WTC11 (cell line): Measurements from ENCODE around the gene PNPLA6. TPM values are rescaled to one million over a fixed set of nuclear protein-coding genes. Genes with fewer than 3 reads are reported as not detected.

Source experiments
- ATAC-seq: fragments of 200-7000 bp; cut with Tn5 transposase; 2 replicates; pipeline ENCODE4 v1.10.0; 2021; ENCODE audit warnings: mild to moderate bottlenecking, moderate library complexity
- CTCF ChIA-PET: fragments of 300-600 bp; sonication (Branson Sonifier 250); formaldehyde crosslinking; loops from one replicate; lab custom pipeline; 2021; ENCODE audit warnings: antibody characterized with exemption; lab: Charles Lee
- POLR2A ChIA-PET: fragments of 350-600 bp; sonication (Branson Sonifier 250); formaldehyde crosslinking; loops from one replicate; lab custom pipeline; 2021; ENCODE audit warnings: antibody characterized with exemption; lab: Charles Lee
- DNase-seq: peaks from one replicate; pipeline ENCODE4 v3.0.0; 2021; ENCODE audit warnings: low spot score
- H3K27ac Mint-ChIP-seq: 2 replicates; pipeline ENCODE4 v1.8.0; 2021; ENCODE audit warnings: mixed read lengths
- H3K27me3 Mint-ChIP-seq: 2 replicates; pipeline ENCODE4 v1.8.0; 2021; ENCODE audit warnings: low read depth, mild to moderate bottlenecking, moderate library complexity, mixed read lengths
- H3K36me3 Mint-ChIP-seq: 2 replicates; pipeline ENCODE4 v1.8.0; 2021; ENCODE audit warnings: mixed read lengths
- H3K4me1 Mint-ChIP-seq: 2 replicates; pipeline ENCODE4 v1.8.0; 2022; ENCODE audit warnings: mixed read lengths
- H3K4me3 Mint-ChIP-seq: 2 replicates; pipeline ENCODE4 v1.8.0; 2021; ENCODE audit warnings: mild to moderate bottlenecking, moderate library complexity, mixed read lengths
- H3K9me3 Mint-ChIP-seq: 2 replicates; pipeline ENCODE4 v1.8.0; 2021; ENCODE audit warnings: mixed read lengths
- ATF2 ChIP-seq: sonication (generic); formaldehyde crosslinking; IDR thresholded peaks from 2 replicates; pipeline ENCODE4 v1.8.1; 2022; ENCODE audit warnings: low read depth, missing genetic modification reagents, borderline replicate concordance
- CREB1 ChIP-seq: sonication (generic); formaldehyde crosslinking; IDR thresholded peaks from 2 replicates; pipeline ENCODE4 v1.8.0; 2023; ENCODE audit warnings: mild to moderate bottlenecking, missing genetic modification reagents
- ESRRA ChIP-seq: sonication (generic); formaldehyde crosslinking; IDR thresholded peaks from 2 replicates; pipeline ENCODE4 v1.8.1; 2022; ENCODE audit warnings: mild to moderate bottlenecking, missing genetic modification reagents, borderline replicate concordance
- ETV6 ChIP-seq: sonication (generic); formaldehyde crosslinking; IDR thresholded peaks from 2 replicates; pipeline ENCODE4 v1.8.1; 2022; ENCODE audit warnings: mild to moderate bottlenecking, missing genetic modification reagents
- FOXK1 ChIP-seq: sonication (generic); formaldehyde crosslinking; IDR thresholded peaks from 2 replicates; pipeline ENCODE4 v1.8.0; 2022; ENCODE audit warnings: mild to moderate bottlenecking, moderate library complexity, missing genetic modification reagents
- GABPB1 ChIP-seq: sonication (generic); formaldehyde crosslinking; IDR thresholded peaks from 2 replicates; pipeline ENCODE4 v1.8.1; 2023; ENCODE audit warnings: mild to moderate bottlenecking, missing genetic modification reagents
- GTF2I ChIP-seq: fragments of 250-450 bp; sonication (Bioruptor Pico); conservative IDR thresholded peaks from 2 replicates; pipeline ENCODE4 v1.4.0; 2021; ENCODE audit warnings: mild to moderate bottlenecking
- IRF2 ChIP-seq: sonication (generic); formaldehyde crosslinking; IDR thresholded peaks from 2 replicates; pipeline ENCODE4 v1.8.0; 2022; ENCODE audit warnings: low read depth, missing genetic modification reagents, borderline replicate concordance
- JUN ChIP-seq: sonication (generic); formaldehyde crosslinking; IDR thresholded peaks from 2 replicates; pipeline ENCODE4 v1.8.0; 2023; ENCODE audit warnings: mild to moderate bottlenecking, missing genetic modification reagents
- MAX ChIP-seq: sonication (generic); formaldehyde crosslinking; IDR thresholded peaks from 2 replicates; pipeline ENCODE4 v1.8.0; 2022; ENCODE audit warnings: mild to moderate bottlenecking, missing genetic modification reagents
- NFE2L1 ChIP-seq: sonication (generic); formaldehyde crosslinking; IDR thresholded peaks from 2 replicates; pipeline ENCODE4 v1.8.1; 2023; ENCODE audit warnings: missing genetic modification reagents
- NFYB ChIP-seq: sonication (generic); formaldehyde crosslinking; conservative IDR thresholded peaks from 2 replicates; pipeline ENCODE4 v1.8.0; 2022; ENCODE audit warnings: low read depth, missing genetic modification reagents
- SMAD4 ChIP-seq: sonication (generic); formaldehyde crosslinking; IDR thresholded peaks from 2 replicates; pipeline ENCODE4 v1.8.0; 2022; ENCODE audit warnings: mild to moderate bottlenecking, missing genetic modification reagents
- ZMAT4 ChIP-seq: fragments of 250-450 bp; sonication (Bioruptor Pico); IDR thresholded peaks from 2 replicates; pipeline ENCODE4 v1.9.0; 2021; ENCODE audit warnings: mild to moderate bottlenecking
- ZNF232 ChIP-seq: sonication (generic); formaldehyde crosslinking; IDR thresholded peaks from 2 replicates; pipeline ENCODE4 v1.8.0; 2022; ENCODE audit warnings: mild to moderate bottlenecking, missing genetic modification reagents
- ZNF416 ChIP-seq: fragments of 250-450 bp; sonication (Bioruptor Pico); IDR thresholded peaks from 2 replicates; pipeline ENCODE4 v1.9.0; 2021; ENCODE audit warnings: mild to moderate bottlenecking, inconsistent platforms
- ZNF425 ChIP-seq: fragments of 250-450 bp; sonication (Bioruptor Pico); conservative IDR thresholded peaks from 2 replicates; pipeline ENCODE4 v1.9.0; 2021; ENCODE audit warnings: mild to moderate bottlenecking
- total RNA-seq: library from RNA; stranded (reverse); gene quantifications from 3 replicates; pipeline ENCODE4 v1.2.3, GENCODE V29; 2021
- TF ChIP-seq, protein P1 (sequence below): fragments of 250-450 bp; sonication (Bioruptor Pico); IDR thresholded peaks from 2 replicates; pipeline ENCODE4 v1.9.0; 2021; ENCODE audit warnings: moderate library complexity, mild to moderate bottlenecking, inconsistent platforms, borderline replicate concordance
- TF ChIP-seq, protein P2 (sequence below): sonication (generic); formaldehyde crosslinking; IDR thresholded peaks from 2 replicates; pipeline ENCODE4 v1.8.1; 2022; ENCODE audit warnings: mild to moderate bottlenecking, moderate library complexity, missing genetic modification reagents

The PNPLA6 gene
- total RNA-seq, 1 experiment from 2014 or later: 149 TPM

DNA sequence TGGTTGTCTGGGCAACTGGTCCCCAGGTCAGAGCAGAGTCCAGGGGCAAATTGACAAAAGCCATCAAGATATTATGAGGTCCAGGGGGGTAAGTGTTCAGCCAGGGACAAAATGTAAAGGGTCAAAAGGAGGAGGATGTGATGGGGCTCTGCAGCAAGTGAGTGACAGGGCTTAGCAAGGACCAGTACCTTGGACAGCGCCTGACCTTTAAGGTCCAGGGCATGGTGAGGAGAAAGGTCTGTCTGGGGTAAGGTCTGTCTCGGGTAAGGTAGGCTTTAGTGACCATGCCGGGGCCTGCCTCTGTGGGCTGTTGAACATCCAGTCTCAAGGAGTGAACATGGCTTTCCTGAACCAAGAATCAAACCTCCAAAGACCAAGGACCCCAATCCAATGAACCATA is 25.9 kb upstream of the PNPLA6 start:
- no peaks in the 10 kb centered on the region for H3K9me3 Mint-ChIP-seq
- no peaks in the 10 kb centered on the region for H3K36me3 Mint-ChIP-seq
- no peak overlapping the region for H3K27ac Mint-ChIP-seq
- no peak for TF ChIP-seq ETV6 (CRISPR knock-in tag)
- no peak for TF ChIP-seq ZMAT4 (CRISPR knock-in tag)
- no peak for TF ChIP-seq ZNF425 (CRISPR knock-in tag)
- TF ChIP-seq, protein P1, sequence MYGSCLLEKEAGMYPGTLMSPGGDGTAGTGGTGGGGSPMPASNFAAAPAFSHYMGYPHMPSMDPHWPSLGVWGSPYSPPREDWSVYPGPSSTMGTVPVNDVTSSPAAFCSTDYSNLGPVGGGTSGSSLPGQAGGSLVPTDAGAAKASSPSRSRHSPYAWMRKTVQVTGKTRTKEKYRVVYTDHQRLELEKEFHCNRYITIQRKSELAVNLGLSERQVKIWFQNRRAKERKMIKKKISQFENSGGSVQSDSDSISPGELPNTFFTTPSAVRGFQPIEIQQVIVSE (CRISPR knock-in tag): no peak
- peak; percentile 68; the same call in 1 of the 2 replicates for TF ChIP-seq SMAD4
- peak; percentile 43; the same call in 1 of the 2 replicates for TF ChIP-seq FOXK1 (CRISPR knock-in tag)
- peak; percentile 71; the same call in 1 of the 2 replicates for TF ChIP-seq NFE2L1 (CRISPR knock-in tag)
- peak; percentile 68; the same call in 1 of the 2 replicates for TF ChIP-seq ESRRA (CRISPR knock-in tag)
- TF ChIP-seq ZNF232 (CRISPR knock-in tag): no peak
- no peak for TF ChIP-seq GABPB1 (CRISPR knock-in tag)
- TF ChIP-seq GTF2I (CRISPR knock-in tag): no peak
- TF ChIP-seq ZNF416: no peak
- TF ChIP-seq JUN (CRISPR knock-in tag): peak; percentile 49; the same call in 1 of the 2 replicates
- DNase-seq (peak; percentile 63), ATAC-seq (no peak)
- peaks cover 39% of the 10 kb centered on the region for H3K27me3 Mint-ChIP-seq
- H3K4me1 Mint-ChIP-seq: peaks cover 19% of the 10 kb centered on the region
- POLR2A ChIA-PET: no interaction called here
- CTCF ChIA-PET: interaction anchor here (1.1 kb wide), 1 partner anchor 12 kb away, joined by 3 read pairs; a partner anchor contains a TSS
- H3K4me3 Mint-ChIP-seq: no peak overlapping the region

DNA sequence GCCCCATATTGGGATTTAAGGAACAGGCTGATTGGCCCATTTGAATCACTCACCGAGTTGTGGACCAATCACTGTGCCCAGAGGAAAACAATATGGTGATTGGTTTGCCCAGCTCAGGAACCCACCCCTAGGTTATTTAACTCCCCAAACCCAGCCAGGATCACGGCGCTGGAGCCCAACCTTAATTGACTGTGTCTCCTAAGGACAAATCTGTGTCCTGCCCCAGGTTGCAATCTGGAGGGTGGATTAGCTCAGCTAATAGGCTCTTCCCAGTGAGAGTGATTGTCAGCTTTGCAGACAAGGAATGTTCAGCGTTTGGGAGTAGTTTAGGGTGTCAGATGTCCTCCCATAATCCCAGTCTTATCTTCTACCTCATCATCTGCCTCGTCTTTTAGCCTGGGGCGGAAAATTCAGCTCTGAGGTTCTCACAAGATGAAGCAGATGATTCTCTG is 23.1 kb upstream of the PNPLA6 start:
- POLR2A ChIA-PET: interaction anchor here (0.8 kb wide), 1 partner anchor 23 kb away, joined by 3 read pairs; the partner anchor contains the start of gene PNPLA6
- DNase-seq: no peak
- CTCF ChIA-PET: interaction anchor here (0.7 to 1.4 kb wide), 5 partner anchors 15 to 168 kb away, joined by 3 to 4 read pairs (median 3); partner anchors contain the start of gene TRAPPC5

More for the DNA sequence above, 23.1 kb upstream of the PNPLA6 start:
- TF ChIP-seq NFYB (CRISPR knock-in tag) (peak; percentile 37; the same call in 1 of the 2 replicates), ATF2 (CRISPR knock-in tag) (no peak), MAX (CRISPR knock-in tag) (no peak), IRF2 (CRISPR knock-in tag) (no peak), CREB1 (CRISPR knock-in tag) (no peak)
- TF ChIP-seq, protein P2, sequence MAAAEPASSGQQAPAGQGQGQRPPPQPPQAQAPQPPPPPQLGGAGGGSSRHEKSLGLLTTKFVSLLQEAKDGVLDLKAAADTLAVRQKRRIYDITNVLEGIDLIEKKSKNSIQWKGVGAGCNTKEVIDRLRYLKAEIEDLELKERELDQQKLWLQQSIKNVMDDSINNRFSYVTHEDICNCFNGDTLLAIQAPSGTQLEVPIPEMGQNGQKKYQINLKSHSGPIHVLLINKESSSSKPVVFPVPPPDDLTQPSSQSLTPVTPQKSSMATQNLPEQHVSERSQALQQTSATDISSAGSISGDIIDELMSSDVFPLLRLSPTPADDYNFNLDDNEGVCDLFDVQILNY (CRISPR knock-in tag): no peak
- H3K4me3 Mint-ChIP-seq: no peak overlapping the region
- peaks cover 26% of the 10 kb centered on the region for H3K4me1 Mint-ChIP-seq
- H3K9me3 Mint-ChIP-seq: no peaks in the 10 kb centered on the region
- H3K27me3 Mint-ChIP-seq: peaks cover 30% of the 10 kb centered on the region
- no peak overlapping the region for H3K27ac Mint-ChIP-seq
- no peaks in the 10 kb centered on the region for H3K36me3 Mint-ChIP-seq
- ATAC-seq: no peak
